Endothelial cell of umbilical vein (primary cell): Measurements from ENCODE around the gene USP31. TPM values are rescaled to one million over a fixed set of nuclear protein-coding genes. Genes with fewer than 3 reads are reported as not detected.

Source experiments
- BruUV-seq: library from RNA; stranded (reverse); fragments of 400-500 nt; replicated peaks from 2 replicates; lab custom pipeline; 2021; lab: Mats Ljungman, UMichigan
- CTCF ChIA-PET: fragments of 300-600, 350-600 bp; sonication (Branson Sonifier 250); formaldehyde crosslinking; loops from one replicate; lab custom pipeline; 2021; ENCODE audit warnings: antibody characterized with exemption, inconsistent platforms; lab: Charles Lee
- POLR2A ChIA-PET: fragments of 300-600, 350-600 bp; sonication (Branson Sonifier 250); formaldehyde crosslinking; loops from one replicate; lab custom pipeline; 2021; ENCODE audit warnings: antibody characterized with exemption, inconsistent platforms; lab: Charles Lee
- DNase-seq: peaks from one replicate; pipeline ENCODE4 v3.0.0-alpha.2; 2011; ENCODE audit warnings: low read depth, low spot score
- FAIRE-seq: peaks from 2 replicates; lab custom pipeline; 2011; peaks lifted over from hg19 to GRCh38; lab: Jason Lieb, UNC
- H2AFZ ChIP-seq: 2 replicates; pipeline ENCODE4 v1.6.0; 2012; ENCODE audit warnings: low read depth, low read length, control low read depth, inconsistent platforms
- H3K27ac ChIP-seq: 2 replicates; pipeline ENCODE4 v1.5.1; 2011; ENCODE audit warnings: low read depth, mild to moderate bottlenecking, control low read depth, low read length, moderate library complexity; ENCODE audit not compliant: insufficient read depth
- H3K27me3 ChIP-seq, 2 experiments: 2 replicates each; pipeline versions ENCODE4 v1.6.0 to v1.6.1; 2011; ENCODE audit warnings: low read length in 2 of 2, mixed read lengths in 1 of 2; ENCODE audit not compliant: control insufficient read depth in 2 of 2, insufficient read depth in 2 of 2
- H3K36me3 ChIP-seq, 2 experiments: 2 replicates in 1 of 2; 3 replicates in 1 of 2; pipeline ENCODE4 v1.5.1; 2011; ENCODE audit warnings: low read length in 2 of 2, mild to moderate bottlenecking in 1 of 2, moderate library complexity in 1 of 2; ENCODE audit not compliant: control insufficient read depth in 2 of 2, insufficient read depth in 2 of 2; ENCODE audit errors: extremely low read depth in 1 of 2
- H3K4me1 ChIP-seq: 3 replicates; pipeline ENCODE4 v1.5.1; 2011; ENCODE audit warnings: mild to moderate bottlenecking, low read length; ENCODE audit not compliant: control insufficient read depth, insufficient read depth; ENCODE audit errors: extremely low read depth
- H3K4me2 ChIP-seq: 2 replicates; pipeline ENCODE4 v1.6.1; 2011; ENCODE audit warnings: low read length, control low read depth, mixed read lengths; ENCODE audit not compliant: insufficient read depth
- H3K4me3 ChIP-seq, 3 experiments: fragments of 200-600 bp in 1 of 3; sonication (generic), shearing (Covaris generic) in 1 of 3; replicated peaks in 1 of 3; 2 replicates each; pipeline ENCODE4 v1.5.1; 2011 to 2016; ENCODE audit warnings: control low read depth in 3 of 3, low read length in 3 of 3, mild to moderate bottlenecking in 2 of 3, inconsistent platforms in 1 of 3, low read depth in 1 of 3, moderate library complexity in 1 of 3; ENCODE audit not compliant: insufficient read depth in 1 of 3
- H3K79me2 ChIP-seq: 2 replicates; pipeline ENCODE4 v1.6.0; 2012; ENCODE audit warnings: low read length, inconsistent platforms; ENCODE audit not compliant: control insufficient read depth, insufficient read depth
- H3K9ac ChIP-seq: replicated peaks from 2 replicates; pipeline ENCODE3; 2011; ENCODE audit warnings: low read length, control low read depth; ENCODE audit not compliant: insufficient read depth; ENCODE audit errors: extremely low read depth
- H3K9me1 ChIP-seq: replicated peaks from 3 replicates; pipeline ENCODE4 v1.6.0; 2011; ENCODE audit warnings: mild to moderate bottlenecking, low read length; ENCODE audit not compliant: control insufficient read depth, insufficient read depth; ENCODE audit errors: extremely low read depth
- H3K9me3 ChIP-seq: replicated peaks from 2 replicates; pipeline ENCODE4 v1.5.1; 2012; ENCODE audit warnings: low read length, inconsistent platforms; ENCODE audit not compliant: control insufficient read depth, insufficient read depth
- H4K20me1 ChIP-seq: replicated peaks from 2 replicates; pipeline ENCODE3; 2011; ENCODE audit warnings: mild to moderate bottlenecking, low read length; ENCODE audit not compliant: control insufficient read depth, insufficient read depth; ENCODE audit errors: extremely low read depth
- CTCF ChIP-seq, 2 donors: IDR thresholded peaks; 1 replicate in 1 of 2; 2 replicates in 1 of 2; pipeline ENCODE4 v1.5.1; 2011; ENCODE audit warnings: low read length in 2 of 2, mild to moderate bottlenecking in 2 of 2, moderate library complexity in 2 of 2, control low read depth in 1 of 2, inconsistent platforms in 1 of 2, low read depth in 1 of 2; ENCODE audit not compliant: insufficient read depth in 1 of 2; ENCODE audit errors: extremely low read depth in 1 of 2
- FOS ChIP-seq: IDR thresholded peaks from 2 replicates; pipeline ENCODE4 v1.6.1; 2011; ENCODE audit warnings: mild to moderate bottlenecking, low read length, moderate library complexity, borderline replicate concordance; ENCODE audit not compliant: insufficient read depth
- GATA2 ChIP-seq: IDR thresholded peaks from 2 replicates; pipeline ENCODE4 v1.7.0; 2011; ENCODE audit warnings: low read depth, mild to moderate bottlenecking, moderate library complexity, mixed read lengths, low read length; ENCODE audit not compliant: insufficient read length, insufficient read depth
- JUN ChIP-seq: IDR thresholded peaks from 2 replicates; pipeline ENCODE4 v1.6.1; 2011; ENCODE audit warnings: borderline replicate concordance, low read depth; ENCODE audit not compliant: insufficient read length, insufficient read depth
- MAX ChIP-seq: IDR thresholded peaks from 2 replicates; pipeline ENCODE4 v1.6.1; 2011; ENCODE audit not compliant: insufficient read depth, insufficient read length
- MYC ChIP-seq: IDR thresholded peaks from one replicate; pipeline ENCODE4 v1.6.1; 2011; ENCODE audit warnings: mild to moderate bottlenecking, low read depth, low read length
- POLR2A ChIP-seq: IDR thresholded peaks from 2 replicates; pipeline ENCODE4 v1.6.1; 2012; ENCODE audit warnings: low read depth, mild to moderate bottlenecking, control low read depth, low read length
- POLR2AphosphoS5 ChIP-seq: IDR thresholded peaks from 2 replicates; pipeline ENCODE4 v1.6.1; 2012; ENCODE audit warnings: low read depth, mild to moderate bottlenecking, control low read depth, low read length, moderate library complexity; ENCODE audit not compliant: insufficient read depth
- dilution Hi-C: fragments of 300-500 bp; cut with MboI; formaldehyde crosslinking; loops from one replicate; pipeline ENCODE4 v1.15.0; 2019; ENCODE audit warnings: low sequenced_read_pairs; ENCODE audit not compliant: extremely low pct_ligation_motif_present
- intact Hi-C: fragments of 100-400 bp; cut with micrococcal nuclease; formaldehyde crosslinking; loops from one replicate; pipeline ENCODE4 v1.10.0; 2022
- polyA plus RNA-seq, 4 experiments: library from polyadenylated mRNA; depleted of rRNA in 3 of 4; stranded (reverse) in 3 of 4; unstranded in 1 of 4; fragments of >200 nt; gene quantifications; 2 replicates each; pipeline versions ENCODE4 v1.2.1 to v1.2.3, GENCODE V29; 2011 to 2012; ENCODE audit warnings: missing spikeins in 1 of 4
- total RNA-seq: library from RNA; stranded (reverse); gene quantifications from 2 replicates; pipeline ENCODE4 v1.2.3, GENCODE V29; 2021

USP31 gene
- total and polyA plus RNA-seq, 2 donors (not counting 3 experiments of a cell fraction or from before 2014, with no cell fraction given): 14.5 to 42.4 TPM

GRCh38 chr16:23131036-23131435 lies 18.2 kb downstream of the USP31 start:
- H3K9me1 ChIP-seq: no peaks in the 10 kb centered on the region
- peak overlapping the region; percentile 97 for H3K27ac ChIP-seq
- no peaks in the 10 kb centered on the region for H3K9me3 ChIP-seq
- intact Hi-C loops (loop anchor here (5.0 kb wide), 1 partner anchor 939 kb away; no protein-coding TSS in a partner anchor), dilution Hi-C loops (no loop called here)
- DNase-seq (no peak), FAIRE-seq (no peak)
- no peak for TF ChIP-seq POLR2A
- TF ChIP-seq POLR2AphosphoS5: no peak
- no peak for TF ChIP-seq GATA2
- TF ChIP-seq MAX: no peak
- TF ChIP-seq MYC: no peak
- no peak for TF ChIP-seq JUN
- H3K4me2 ChIP-seq: peak overlapping the region; percentile 84
- no peaks in the 10 kb centered on the region for H3K27me3 ChIP-seq
- ChIA-PET CTCF (interaction anchor here (1.0 kb wide), 1 partner anchor 9 kb away, joined by 3 read pairs; no protein-coding TSS in a partner anchor), POLR2A (no interaction called here)
- no TSS peak for BruUV-seq
- H3K4me3 ChIP-seq: no peak overlapping the region
- H3K36me3 ChIP-seq: no peaks in the 10 kb centered on the region
- H3K79me2 ChIP-seq: peaks cover 60% of the 10 kb centered on the region
- peaks cover 45% of the 10 kb centered on the region for H3K4me1 ChIP-seq
- peak overlapping the region; percentile 86 for H3K9ac ChIP-seq
- no peak overlapping the region for H2AFZ ChIP-seq
- no peaks in the 10 kb centered on the region for H4K20me1 ChIP-seq

- Histone ChIP-seq H3K79me2 (peaks cover 62% of the 10 kb centered on the region), H3K9ac (no peak overlapping the region), H3K27ac (no peak overlapping the region), H3K27me3 (no peaks in the 10 kb centered on the region), H4K20me1 (peaks cover 2% of the 10 kb centered on the region), H3K9me1 (no peaks in the 10 kb centered on the region), H3K9me3 (no peaks in the 10 kb centered on the region), H2AFZ (no peak overlapping the region), H3K4me3 (no peak overlapping the region), H3K4me2 (no peak overlapping the region), H3K4me1 (peaks cover 47% of the 10 kb centered on the region), H3K36me3 (no peaks in the 10 kb centered on the region)
- DNase-seq (no peak), FAIRE-seq (no peak)
- CTCF ChIA-PET: no interaction called here
- dilution Hi-C loops (no loop called here), intact Hi-C loops (loop anchor here (5.0 kb wide), 1 partner anchor 937 kb away; no protein-coding TSS in a partner anchor)
- no TSS peak for BruUV-seq
- POLR2A ChIA-PET: no interaction called here
- no peak for TF ChIP-seq FOS
- TF ChIP-seq MYC: no peak
- TF ChIP-seq CTCF (IDR thresholded peaks at IDR 0.05; ENCODE audit: extremely low read depth in 1 of 2, insufficient read depth in 1 of 2, low read depth in 1 of 2, low read length in 2 of 2): no peak
- no peak for TF ChIP-seq JUN
- no peak for TF ChIP-seq POLR2AphosphoS5
- no peak for TF ChIP-seq MAX
These were observed 19.6 kb downstream of the USP31 start for GRCh38 chr16:23129686-23130085.
